Natural killer cell (primary cell): ENCODE data around the gene SF3A1. TPM values are rescaled to one million over a fixed set of nuclear protein-coding genes. Genes with fewer than 3 reads are reported as not detected.

Experiments
- ATAC-seq, 3 donors: fragments of 150-1000 bp in 2 of 3; fragments of 200-7000 bp in 1 of 3; cut with Tn5 transposase; 1 replicate in 1 of 3; 2 replicates in 2 of 3; pipeline ENCODE4 v1.10.0; 2021; ENCODE audit warnings: mild to moderate bottlenecking in 2 of 3, moderate library complexity in 2 of 3
- DNase-seq, 2 donors: peaks; one replicate each; pipeline versions ENCODE4 v3.0.0 to v3.0.0-alpha.2; 2013 to 2021; ENCODE audit warnings: mixed read lengths in 1 of 2
- H3K27ac ChIP-seq: one replicate; pipeline ENCODE4 v1.5.1; 2013; ENCODE audit warnings: mild to moderate bottlenecking, low read length
- H3K27me3 ChIP-seq: one replicate; pipeline ENCODE4 v1.6.1; 2013; ENCODE audit warnings: low read length; ENCODE audit not compliant: control insufficient read depth, insufficient read depth
- H3K36me3 ChIP-seq: one replicate; pipeline ENCODE4 v1.6.1; 2013; ENCODE audit warnings: low read length; ENCODE audit not compliant: control insufficient read depth, insufficient read depth
- H3K4me1 ChIP-seq: one replicate; pipeline ENCODE4 v1.6.1; 2013; ENCODE audit warnings: low read length; ENCODE audit not compliant: control insufficient read depth, insufficient read depth
- H3K4me3 ChIP-seq: one replicate; pipeline ENCODE4 v1.5.1; 2013; ENCODE audit warnings: low read length
- H3K9me3 ChIP-seq: one replicate; pipeline ENCODE4 v1.6.1; 2013; ENCODE audit warnings: low read length; ENCODE audit not compliant: control insufficient read depth, insufficient read depth
- H3K27ac Mint-ChIP-seq, 2 donors: one replicate each; pipeline ENCODE4 v1.8.0; 2022; ENCODE audit warnings: mild to moderate bottlenecking in 2 of 2, mixed read lengths in 2 of 2, moderate library complexity in 1 of 2
- H3K27me3 Mint-ChIP-seq, 2 donors: one replicate each; pipeline ENCODE4 v1.8.0; 2022; ENCODE audit warnings: low read depth in 2 of 2, mixed read lengths in 2 of 2
- H3K36me3 Mint-ChIP-seq: one replicate; pipeline ENCODE4 v1.8.0; 2022; ENCODE audit warnings: mixed read lengths
- H3K4me1 Mint-ChIP-seq, 2 donors: one replicate each; pipeline ENCODE4 v1.8.0; 2022; ENCODE audit warnings: mixed read lengths in 2 of 2
- H3K4me3 Mint-ChIP-seq: one replicate; pipeline ENCODE4 v1.8.0; 2022; ENCODE audit warnings: mild to moderate bottlenecking, moderate library complexity, mixed read lengths
- H3K9me3 Mint-ChIP-seq, 2 donors: one replicate each; pipeline ENCODE4 v1.8.0; 2022; ENCODE audit warnings: mixed read lengths in 2 of 2
- CTCF ChIP-seq: fragments of 200-600 bp; IDR thresholded peaks from one replicate; pipeline ENCODE4 v1.8.0; 2022; ENCODE audit warnings: antibody characterized with exemption
- WGBS: methylation state at CpG from one replicate; pipeline ENCODE4 v1.1.7; 2013; ENCODE audit warnings: missing lambda C conversion rate; ENCODE audit not compliant: insufficient coverage; 5-methylcytosine and 5-hydroxymethylcytosine counted together
- intact Hi-C: fragments of 100-400 bp; cut with micrococcal nuclease; formaldehyde crosslinking; loops from one replicate; pipeline ENCODE4 v1.14.2; 2022
- total RNA-seq, 4 donors: library from RNA; stranded (reverse); fragments of 120-200 nt in 1 of 4; gene quantifications; one replicate each; pipeline versions ENCODE4 v1.2.3 to v1.2.4, GENCODE V29; 2013 to 2022

Gene SF3A1
- total RNA-seq, 3 donors from 2014 or later (not counting 1 experiment from before 2014, with no cell fraction given), result 309 to 340 (median 319) TPM

DNA sequence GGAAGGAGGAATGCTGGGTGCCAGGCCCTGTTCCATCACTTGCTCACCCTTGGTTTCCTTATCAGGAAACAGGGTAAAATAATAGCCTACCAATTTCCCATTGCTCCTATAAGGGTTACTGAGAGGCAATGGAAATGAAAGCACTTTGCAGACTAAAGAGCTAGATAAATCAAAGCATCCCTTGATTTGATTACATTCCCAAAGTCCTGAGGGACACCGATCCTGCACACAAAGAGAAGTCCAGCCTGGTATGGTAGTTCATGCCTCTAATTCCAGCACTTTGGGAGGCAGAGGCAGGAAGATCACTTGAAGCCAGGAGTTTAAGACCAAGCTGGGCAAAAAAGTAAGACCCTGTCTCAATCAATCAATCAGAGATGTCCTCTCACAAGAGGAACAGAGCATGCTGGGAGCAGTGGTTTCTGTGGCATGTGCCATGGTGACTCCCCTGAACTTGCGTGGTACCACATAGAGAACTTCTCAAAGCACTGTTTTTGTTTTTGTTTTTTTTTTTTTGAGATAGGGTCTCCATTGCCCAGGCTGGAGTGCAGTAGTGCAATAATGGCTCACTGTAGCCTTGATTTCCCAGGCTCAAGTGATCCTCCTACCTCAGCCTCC, 40.6 kb downstream of the SF3A1 start:
- no peaks in the 10 kb centered on the region for H3K27me3 ChIP-seq
- 68% methylated on average over 2 of the region's 2 CpGs for WGBS
- DNase-seq, result peak in 1 of 2 donors; percentile 42
- H3K4me1 ChIP-seq, result peaks cover 91% of the 10 kb centered on the region
- no peaks in the 10 kb centered on the region for H3K36me3 Mint-ChIP-seq
- ATAC-seq, result no peak
- H3K4me3 Mint-ChIP-seq, result no peak overlapping the region
- no peaks in the 10 kb centered on the region for H3K27me3 Mint-ChIP-seq
- H3K4me3 ChIP-seq, result no peak overlapping the region
- no peaks in the 10 kb centered on the region for H3K9me3 Mint-ChIP-seq
- H3K4me1 Mint-ChIP-seq, result peaks cover 85 to 97% of the 10 kb centered on the region in 2 donors
- H3K36me3 ChIP-seq, result peaks cover 18% of the 10 kb centered on the region
- H3K27ac Mint-ChIP-seq, result peak overlapping the region; percentile 37 to 80
- no peak overlapping the region for H3K27ac ChIP-seq
- intact Hi-C loops, result no loop called here
- H3K9me3 ChIP-seq, result no peaks in the 10 kb centered on the region
- no peak for TF ChIP-seq CTCF

DNA sequence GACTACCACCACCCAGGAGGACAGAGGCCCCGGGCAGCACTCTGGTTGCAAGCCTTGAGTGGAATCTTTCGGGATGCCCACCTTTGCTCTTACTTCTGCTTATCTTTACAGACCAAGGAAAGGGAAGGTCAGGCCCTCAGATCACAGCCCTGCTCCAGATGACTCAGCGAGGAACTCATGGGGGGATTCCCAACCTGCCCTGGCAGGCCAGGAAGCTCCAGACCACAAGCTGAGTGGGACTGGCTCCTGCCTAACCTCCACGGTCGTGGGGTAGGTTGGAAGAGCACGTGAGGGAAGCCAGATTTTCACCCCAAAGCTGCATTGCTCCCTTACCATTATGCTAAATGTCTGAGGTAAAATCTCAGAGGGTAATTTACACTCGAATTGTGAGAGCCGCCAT, 41.8 kb downstream of the SF3A1 start:
- H3K4me1 Mint-ChIP-seq, result peaks cover 87 to 97% of the 10 kb centered on the region in 2 donors
- Histone ChIP-seq H3K27ac (no peak overlapping the region), H3K4me3 (no peak overlapping the region), H3K36me3 (peaks cover 8% of the 10 kb centered on the region), H3K27me3 (no peaks in the 10 kb centered on the region), H3K9me3 (no peaks in the 10 kb centered on the region), H3K4me1 (peaks cover 93% of the 10 kb centered on the region)
- H3K4me3 Mint-ChIP-seq, result no peak overlapping the region
- ATAC-seq, result peak in 2 of 3 donors; percentile 59 to 63
- no peaks in the 10 kb centered on the region for H3K9me3 Mint-ChIP-seq
- H3K27me3 Mint-ChIP-seq, result no peaks in the 10 kb centered on the region
- H3K36me3 Mint-ChIP-seq, result no peaks in the 10 kb centered on the region
- peak overlapping the region; percentile 37 to 80 for H3K27ac Mint-ChIP-seq
- 53% methylated on average over 6 of the region's 8 CpGs for WGBS
- DNase-seq, result peak in 1 of 2 donors; percentile 74
- TF ChIP-seq CTCF, result no peak
- intact Hi-C loops, result no loop called here

DNA sequence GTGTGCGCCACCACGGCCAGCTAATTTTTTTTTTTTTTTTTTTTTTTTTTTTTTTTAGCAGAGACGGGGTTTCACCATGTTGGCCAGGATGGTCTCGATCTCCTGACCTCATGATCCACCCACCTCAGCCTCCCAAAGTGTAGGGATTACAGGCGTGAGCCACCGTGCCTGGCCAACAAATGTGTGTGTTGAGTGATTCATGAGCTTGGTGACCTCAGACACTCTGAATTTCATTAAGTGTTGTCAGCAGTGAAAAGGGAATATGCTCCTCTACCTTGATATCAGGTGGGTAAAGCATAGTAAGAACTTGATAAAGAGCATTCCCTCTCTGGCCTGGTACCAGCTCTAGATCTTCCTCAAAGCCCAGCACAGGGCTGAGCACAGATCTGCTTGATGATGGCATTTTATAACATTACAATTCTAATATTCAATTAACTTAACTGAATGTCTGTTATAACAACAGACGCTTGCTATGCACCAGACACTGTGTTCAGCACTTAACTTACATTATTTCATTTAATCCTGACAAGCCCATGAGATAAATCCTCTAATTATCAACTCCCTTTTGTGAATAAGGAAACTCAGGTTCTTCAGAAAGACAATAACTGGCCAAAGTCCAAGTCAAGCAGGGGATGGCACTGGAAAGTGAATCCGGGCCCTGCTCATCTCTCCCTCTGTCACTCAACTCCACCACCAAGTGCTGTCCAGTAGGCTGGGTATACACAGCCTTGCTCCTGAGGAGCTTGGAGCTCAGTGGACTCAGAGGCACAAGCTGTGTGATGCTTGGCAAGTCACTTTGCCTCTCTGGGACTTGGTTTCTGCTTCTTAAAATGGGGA, 42.9 kb downstream of the SF3A1 start:
- no peak for TF ChIP-seq CTCF
- peak overlapping the region in 1 of 2 donors; percentile 80 for H3K27ac Mint-ChIP-seq
- H3K27me3 ChIP-seq, result no peaks in the 10 kb centered on the region
- WGBS, result 97% methylated on average over 4 of the region's 8 CpGs
- H3K9me3 Mint-ChIP-seq, result no peaks in the 10 kb centered on the region
- H3K4me3 Mint-ChIP-seq, result peak overlapping the region; percentile 29
- peaks cover 82 to 97% of the 10 kb centered on the region in 2 donors for H3K4me1 Mint-ChIP-seq
- no peak overlapping the region for H3K4me3 ChIP-seq
- no peaks in the 10 kb centered on the region for H3K27me3 Mint-ChIP-seq
- no peak overlapping the region for H3K27ac ChIP-seq
- no peaks in the 10 kb centered on the region for H3K36me3 Mint-ChIP-seq
- intact Hi-C loops, result no loop called here
- H3K9me3 ChIP-seq, result no peaks in the 10 kb centered on the region
- ATAC-seq (no peak), DNase-seq (no peak)
- H3K4me1 ChIP-seq, result peaks cover 93% of the 10 kb centered on the region
- H3K36me3 ChIP-seq, result no peaks in the 10 kb centered on the region
